NCI-H1092 (cell line): Measurements from ENCODE around the gene MYOZ1.
"Not testable (repeated sequence)": the region's sequence is repeated elsewhere in the genome, so short reads cannot be mapped to it uniquely, and the experiment has no call there.

Experiments used
- DNase-seq: peaks from one replicate; lab custom pipeline; 2025; lab: John Stamatoyannopoulos, UW

The MYOZ1 gene

GRCh38 chr10:73647211-73647874 is 6.1 kb upstream of the MYOZ1 start:
- DNase-seq, result peak; percentile 49

- no peak for DNase-seq
These were observed 5.3 kb upstream of the MYOZ1 start for GRCh38 chr10:73646598-73647041.

GRCh38 chr10:73645251-73645650 is 4.0 kb upstream of the MYOZ1 start:
- no peak for DNase-seq

GRCh38 chr10:73644767-73645166 is 3.5 kb upstream of the MYOZ1 start:
- no peak for DNase-seq

- peak; percentile 6 for DNase-seq
These were observed 2.9 kb upstream of the MYOZ1 start for GRCh38 chr10:73644015-73644743.

GRCh38 chr10:73643362-73643761 is 2.1 kb upstream of the MYOZ1 start:
- DNase-seq, result no peak

DNA sequence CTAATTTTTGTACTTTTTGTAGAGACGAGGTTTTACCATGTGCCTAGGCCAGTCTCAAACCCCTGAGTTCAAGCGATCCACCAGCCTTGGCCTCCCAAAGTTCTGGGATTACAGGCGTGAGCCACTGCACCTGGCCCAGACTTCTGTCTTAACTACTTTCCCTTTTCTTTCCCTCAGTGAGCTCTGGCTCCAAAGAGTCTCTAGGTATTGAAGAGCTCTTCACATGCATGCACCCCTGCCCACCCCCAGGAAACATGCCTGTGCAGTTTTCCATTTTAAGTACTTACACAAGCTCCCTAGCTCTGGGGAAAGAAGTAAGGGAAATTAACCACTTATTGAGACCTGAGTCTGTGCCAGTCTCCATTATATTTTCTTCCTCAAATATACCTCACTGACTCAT is 2.0 kb downstream of the MYOZ1 start:
- no peak for DNase-seq

GRCh38 chr10:73635781-73636180 is 5.5 kb downstream of the MYOZ1 start:
- DNase-seq, result no peak

DNA sequence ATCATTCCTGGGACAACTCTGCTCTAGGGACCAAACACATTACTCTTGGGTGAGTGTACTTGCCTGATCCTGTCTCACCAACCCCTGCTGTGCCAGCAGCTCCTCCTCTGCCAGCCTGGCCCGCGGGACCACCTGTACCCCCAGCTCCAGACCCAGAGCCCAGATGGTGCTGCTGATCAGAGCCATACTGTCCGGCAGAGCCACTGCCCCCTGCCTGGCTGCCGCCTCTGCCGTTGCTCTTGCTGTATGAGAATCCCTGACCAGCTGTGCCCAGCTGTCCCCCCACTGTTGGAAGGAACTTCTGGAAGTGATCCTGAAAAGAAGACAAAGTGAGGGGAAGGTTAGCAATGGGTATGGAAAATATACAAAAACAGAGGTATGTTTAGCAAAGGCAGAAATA is 6.9 kb downstream of the MYOZ1 start:
- DNase-seq, result no peak

- DNase-seq, result no peak
These were observed 12.1 kb downstream of the MYOZ1 start for GRCh38 chr10:73629165-73629564.

DNA sequence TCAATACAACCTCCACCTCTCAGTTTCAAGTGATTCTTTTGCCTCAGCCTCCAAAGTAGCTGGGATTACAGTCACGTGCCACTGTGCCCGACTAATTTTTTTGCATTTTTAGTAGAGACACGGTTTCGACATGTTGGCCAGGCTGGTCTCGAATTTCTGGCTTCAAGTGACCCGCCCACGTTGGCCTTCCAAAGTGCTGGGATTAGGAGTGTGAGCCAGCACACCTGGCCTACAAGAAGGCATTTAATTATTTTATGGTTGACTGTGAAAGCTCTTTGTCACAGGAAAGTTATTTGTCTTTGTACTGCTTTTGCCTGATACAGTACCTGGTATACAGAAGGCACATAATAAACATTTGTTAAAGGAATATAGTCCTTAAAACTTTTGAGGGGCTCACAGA is 12.9 kb downstream of the MYOZ1 start:
- no peak for DNase-seq

DNA sequence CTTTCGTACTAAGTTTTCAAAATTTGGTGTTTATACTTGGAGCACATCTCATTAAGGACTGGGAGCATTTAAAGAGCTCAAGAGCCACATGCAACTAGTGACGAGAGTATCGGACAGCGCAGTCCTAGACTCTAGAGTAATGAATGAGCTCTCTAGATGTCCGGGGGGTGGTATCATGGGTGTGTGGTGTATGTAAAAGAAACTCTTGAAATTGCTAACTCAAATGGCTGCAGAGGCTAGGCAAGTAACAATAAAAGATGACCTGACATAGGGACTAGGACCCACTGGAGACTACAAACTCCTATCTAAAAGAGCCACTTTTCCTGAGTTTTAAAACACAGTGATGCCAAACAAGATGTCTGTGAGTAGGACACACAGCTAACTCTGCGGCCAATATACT is 14.0 kb downstream of the MYOZ1 start:
- DNase-seq, result no peak

- DNase-seq, result peak; percentile 93
These were observed 15.2 kb downstream of the MYOZ1 start for GRCh38 chr10:73625884-73626752.

- DNase-seq, result no peak
These were observed 16.0 kb downstream of the MYOZ1 start for GRCh38 chr10:73625004-73625883.

GRCh38 chr10:73623056-73623455 is 18.2 kb downstream of the MYOZ1 start:
- no peak for DNase-seq

DNA sequence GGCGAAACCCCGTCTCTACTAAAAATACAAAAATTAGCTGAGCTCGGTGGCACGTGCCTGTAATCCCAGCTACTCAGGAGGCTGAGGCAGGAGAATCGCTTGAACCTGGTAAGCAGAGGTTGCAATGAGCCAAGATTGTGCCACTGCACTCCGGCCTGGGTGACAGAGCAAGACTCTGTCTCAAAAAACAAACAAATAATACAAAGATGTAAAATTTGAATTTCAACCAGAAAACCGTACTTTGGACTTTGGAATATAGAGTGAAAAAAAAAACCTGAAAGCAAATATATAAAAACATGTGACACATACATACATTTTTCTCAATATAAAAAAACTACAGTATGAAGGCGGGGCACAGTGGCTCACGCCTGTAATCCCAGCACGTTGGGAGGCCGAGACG is 20.3 kb downstream of the MYOZ1 start:
- DNase-seq, result not testable (repeated sequence)

- DNase-seq, result not testable (repeated sequence)
These were observed 24.1 kb downstream of the MYOZ1 start for GRCh38 chr10:73617143-73617542.

- no peak for DNase-seq
These were observed 26.6 kb downstream of the MYOZ1 start for GRCh38 chr10:73614720-73615119.

- no peak for DNase-seq
These were observed 32.2 kb downstream of the MYOZ1 start for GRCh38 chr10:73609116-73609515.

GRCh38 chr10:73601486-73601921 is 39.8 kb downstream of the MYOZ1 start:
- DNase-seq, result peak; percentile 2

GRCh38 chr10:73597346-73597745 is 43.9 kb downstream of the MYOZ1 start:
- DNase-seq, result no peak

DNA sequence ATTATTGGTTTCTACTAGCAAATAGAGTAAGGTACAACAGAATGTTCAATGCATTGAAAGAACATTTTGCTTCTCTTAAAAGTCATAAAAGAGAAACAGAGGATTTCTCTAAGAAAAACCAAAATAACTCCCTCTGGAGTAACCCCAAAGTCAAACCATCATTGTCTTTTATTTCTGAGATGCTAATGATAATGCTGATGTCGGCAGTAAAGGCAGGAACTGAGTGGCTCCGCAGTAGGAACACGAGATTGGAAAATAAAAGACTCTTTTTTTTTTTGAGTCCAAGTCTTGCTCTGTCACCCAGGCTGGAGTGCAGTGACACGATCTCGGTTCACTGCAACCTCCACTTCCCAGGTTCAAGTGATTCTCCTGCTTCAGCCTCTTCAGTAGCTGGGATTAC is 47.5 kb downstream of the MYOZ1 start:
- no peak for DNase-seq
